ENCODE data around the gene CTNNA1. TPM values are rescaled to one million over a fixed set of nuclear protein-coding genes. Genes with fewer than 3 reads are reported as not detected.

The CTNNA1 gene
- polyA plus RNA-seq, 1 of the 3 experiments (the other 2 are of a cell fraction): 130 TPM

DNA sequence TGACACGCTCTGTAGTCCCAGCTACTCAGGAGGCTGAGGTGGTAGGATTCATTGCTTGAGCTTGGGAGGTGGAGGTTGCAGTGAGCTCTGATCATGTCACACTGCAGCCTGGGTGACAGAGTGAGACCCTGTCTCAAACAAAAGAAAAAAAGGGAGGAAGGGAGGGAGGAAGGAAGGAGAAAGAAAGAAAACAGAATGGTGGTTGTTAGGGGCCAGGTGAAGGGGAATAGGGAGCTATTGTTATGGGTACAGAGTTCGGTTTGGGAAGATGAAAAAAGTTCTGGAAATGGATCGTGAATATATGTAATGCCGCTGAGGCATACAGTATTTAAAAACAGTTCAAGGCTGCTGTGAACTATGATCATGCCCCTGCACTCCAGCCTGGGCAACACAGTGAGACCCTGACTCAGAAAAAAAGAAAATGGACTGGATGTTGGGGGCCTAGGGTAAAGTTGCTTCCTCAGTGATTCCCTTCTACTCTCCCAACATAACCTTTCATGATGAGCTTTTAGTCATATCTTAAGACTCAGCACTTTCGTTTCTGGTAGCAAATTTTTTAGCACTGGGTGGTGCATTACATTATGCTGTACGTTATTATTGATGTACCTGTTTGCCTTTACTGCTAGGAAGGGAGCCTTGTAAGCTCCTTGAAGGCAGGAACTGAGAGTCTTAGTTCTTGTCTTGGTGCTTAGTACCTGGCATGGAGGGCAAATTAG, 4.0 kb downstream of the CTNNA1 start (continued):
- TF ChIP-seq JUND (IDR thresholded peaks at IDR 0.05): no peak
- TF ChIP-seq FOSL2 (IDR thresholded peaks at IDR 0.05; ENCODE audit: borderline replicate concordance, low read depth): no peak
- TF ChIP-seq RXRA (IDR thresholded peaks at IDR 0.05; ENCODE audit: borderline replicate concordance, low read depth): no peak

DNA sequence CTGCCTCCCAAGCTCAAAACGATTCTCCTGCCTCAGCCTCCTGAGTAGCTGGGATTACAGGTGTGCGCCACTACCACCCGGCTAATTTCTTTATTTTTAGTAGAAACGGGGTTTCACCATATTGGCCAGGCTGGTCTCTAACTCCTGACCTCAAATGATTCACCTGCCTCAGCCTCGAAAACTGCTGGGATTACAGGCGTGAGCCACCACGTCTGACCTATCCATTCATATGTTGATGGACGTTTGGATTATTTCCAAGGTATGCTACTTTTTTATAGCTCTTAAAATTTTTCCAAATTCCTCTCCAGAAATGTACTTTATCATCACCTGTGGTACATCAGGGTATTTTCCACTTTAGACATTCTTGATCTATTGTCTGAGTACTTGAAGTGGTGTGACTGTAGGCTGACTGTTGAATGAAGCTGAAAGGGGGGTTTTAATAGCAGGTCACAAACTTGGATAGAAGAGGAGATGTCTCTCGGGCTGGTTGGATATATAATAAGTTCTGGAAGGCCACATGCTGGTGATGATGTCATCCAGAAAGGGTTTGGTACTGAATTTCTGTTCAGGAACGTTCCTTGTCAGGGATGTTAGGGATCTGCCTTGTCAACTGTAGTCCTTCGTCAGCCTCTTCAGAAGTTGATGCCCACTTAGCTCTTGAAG, 7.4 kb downstream of the CTNNA1 start:
- Histone ChIP-seq H3K9me2 (no peaks in the 10 kb centered on the region), H2AFZ (ENCODE audit: low read depth) (no peak overlapping the region), H3K36me3 (replicated peaks in 1 of 2; ENCODE audit: control insufficient read depth in 1 of 2, insufficient read depth in 2 of 2, low read length in 1 of 2) (peaks cover 3 to 62% of the 10 kb centered on the region in 2 experiments), H3K27me3 (ENCODE audit: insufficient read depth) (no peaks in the 10 kb centered on the region), H4K20me1 (ENCODE audit: insufficient read depth) (peaks cover 99% of the 10 kb centered on the region), H3K27ac (ENCODE audit: low read depth in 2 of 2, low read length in 1 of 2) (no peak overlapping the region), H3K4me2 (peak overlapping the region; percentile 11; the same call in 1 of the 2 replicates), H3F3A (replicated peaks; ENCODE audit: insufficient read depth) (peaks cover 6% of the 10 kb centered on the region), H3K9me3 (no peaks in the 10 kb centered on the region), H3K4me3 (ENCODE audit: low read depth in 2 of 2, low read length in 1 of 2) (no peak overlapping the region), H3K79me2 (ENCODE audit: insufficient read depth) (peaks cover 100% of the 10 kb centered on the region), H3K9ac (no peak overlapping the region), H3K4me1 (ENCODE audit: control insufficient read depth in 1 of 2, insufficient read depth in 2 of 2, low read depth in 1 of 2, low read length in 1 of 2) (peaks cover 0 to 9% of the 10 kb centered on the region in 2 experiments; a peak in 1 of 4 replicates)
- TF ChIP-seq EZH2phosphoT487 (IDR thresholded peaks at IDR 0.05; ENCODE audit: borderline replicate concordance, low read depth) (no peak), ELF1 (IDR thresholded peaks at IDR 0.05) (no peak), RXRA (IDR thresholded peaks at IDR 0.05; ENCODE audit: borderline replicate concordance, low read depth) (no peak), FOXM1 (IDR thresholded peaks at IDR 0.05; ENCODE audit: low read depth) (no peak), MEF2A (IDR thresholded peaks at IDR 0.05; ENCODE audit: borderline replicate concordance, low read depth) (no peak), NFIC (IDR thresholded peaks at IDR 0.05; ENCODE audit: borderline replicate concordance) (no peak), MXI1 (IDR thresholded peaks at IDR 0.05; ENCODE audit: low read depth, low read length) (no peak), RAD21 (IDR thresholded peaks at IDR 0.05; ENCODE audit: low read length) (no peak), EP300 (IDR thresholded peaks at IDR 0.05; ENCODE audit: borderline replicate concordance in 1 of 2, low read depth in 1 of 2, low read length in 1 of 2) (no peak), YY1 (IDR thresholded peaks at IDR 0.05; ENCODE audit: low read depth) (no peak), TAF1 (IDR thresholded peaks at IDR 0.05; ENCODE audit: borderline replicate concordance, low read depth, low read length) (no peak), CHD2 (IDR thresholded peaks at IDR 0.05; ENCODE audit: low read length, partially characterized antibody) (no peak), TEAD4 (IDR thresholded peaks at IDR 0.05; ENCODE audit: borderline replicate concordance, insufficient read depth) (no peak), TCF12 (IDR thresholded peaks at IDR 0.05) (no peak)
- TF ChIP-seq, protein P1, sequence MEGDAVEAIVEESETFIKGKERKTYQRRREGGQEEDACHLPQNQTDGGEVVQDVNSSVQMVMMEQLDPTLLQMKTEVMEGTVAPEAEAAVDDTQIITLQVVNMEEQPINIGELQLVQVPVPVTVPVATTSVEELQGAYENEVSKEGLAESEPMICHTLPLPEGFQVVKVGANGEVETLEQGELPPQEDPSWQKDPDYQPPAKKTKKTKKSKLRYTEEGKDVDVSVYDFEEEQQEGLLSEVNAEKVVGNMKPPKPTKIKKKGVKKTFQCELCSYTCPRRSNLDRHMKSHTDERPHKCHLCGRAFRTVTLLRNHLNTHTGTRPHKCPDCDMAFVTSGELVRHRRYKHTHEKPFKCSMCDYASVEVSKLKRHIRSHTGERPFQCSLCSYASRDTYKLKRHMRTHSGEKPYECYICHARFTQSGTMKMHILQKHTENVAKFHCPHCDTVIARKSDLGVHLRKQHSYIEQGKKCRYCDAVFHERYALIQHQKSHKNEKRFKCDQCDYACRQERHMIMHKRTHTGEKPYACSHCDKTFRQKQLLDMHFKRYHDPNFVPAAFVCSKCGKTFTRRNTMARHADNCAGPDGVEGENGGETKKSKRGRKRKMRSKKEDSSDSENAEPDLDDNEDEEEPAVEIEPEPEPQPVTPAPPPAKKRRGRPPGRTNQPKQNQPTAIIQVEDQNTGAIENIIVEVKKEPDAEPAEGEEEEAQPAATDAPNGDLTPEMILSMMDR (IDR thresholded peaks at IDR 0.05): no peak
- TF ChIP-seq, protein P2, sequence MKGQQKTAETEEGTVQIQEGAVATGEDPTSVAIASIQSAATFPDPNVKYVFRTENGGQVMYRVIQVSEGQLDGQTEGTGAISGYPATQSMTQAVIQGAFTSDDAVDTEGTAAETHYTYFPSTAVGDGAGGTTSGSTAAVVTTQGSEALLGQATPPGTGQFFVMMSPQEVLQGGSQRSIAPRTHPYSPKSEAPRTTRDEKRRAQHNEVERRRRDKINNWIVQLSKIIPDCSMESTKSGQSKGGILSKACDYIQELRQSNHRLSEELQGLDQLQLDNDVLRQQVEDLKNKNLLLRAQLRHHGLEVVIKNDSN (IDR thresholded peaks at IDR 0.05; ENCODE audit: borderline replicate concordance, low read depth): no peak
- TF ChIP-seq, protein P3, sequence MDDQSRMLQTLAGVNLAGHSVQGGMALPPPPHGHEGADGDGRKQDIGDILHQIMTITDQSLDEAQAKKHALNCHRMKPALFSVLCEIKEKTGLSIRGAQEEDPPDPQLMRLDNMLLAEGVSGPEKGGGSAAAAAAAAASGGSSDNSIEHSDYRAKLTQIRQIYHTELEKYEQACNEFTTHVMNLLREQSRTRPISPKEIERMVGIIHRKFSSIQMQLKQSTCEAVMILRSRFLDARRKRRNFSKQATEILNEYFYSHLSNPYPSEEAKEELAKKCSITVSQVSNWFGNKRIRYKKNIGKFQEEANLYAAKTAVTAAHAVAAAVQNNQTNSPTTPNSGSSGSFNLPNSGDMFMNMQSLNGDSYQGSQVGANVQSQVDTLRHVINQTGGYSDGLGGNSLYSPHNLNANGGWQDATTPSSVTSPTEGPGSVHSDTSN (IDR thresholded peaks at IDR 0.05): no peak
- TF ChIP-seq, protein P4, sequence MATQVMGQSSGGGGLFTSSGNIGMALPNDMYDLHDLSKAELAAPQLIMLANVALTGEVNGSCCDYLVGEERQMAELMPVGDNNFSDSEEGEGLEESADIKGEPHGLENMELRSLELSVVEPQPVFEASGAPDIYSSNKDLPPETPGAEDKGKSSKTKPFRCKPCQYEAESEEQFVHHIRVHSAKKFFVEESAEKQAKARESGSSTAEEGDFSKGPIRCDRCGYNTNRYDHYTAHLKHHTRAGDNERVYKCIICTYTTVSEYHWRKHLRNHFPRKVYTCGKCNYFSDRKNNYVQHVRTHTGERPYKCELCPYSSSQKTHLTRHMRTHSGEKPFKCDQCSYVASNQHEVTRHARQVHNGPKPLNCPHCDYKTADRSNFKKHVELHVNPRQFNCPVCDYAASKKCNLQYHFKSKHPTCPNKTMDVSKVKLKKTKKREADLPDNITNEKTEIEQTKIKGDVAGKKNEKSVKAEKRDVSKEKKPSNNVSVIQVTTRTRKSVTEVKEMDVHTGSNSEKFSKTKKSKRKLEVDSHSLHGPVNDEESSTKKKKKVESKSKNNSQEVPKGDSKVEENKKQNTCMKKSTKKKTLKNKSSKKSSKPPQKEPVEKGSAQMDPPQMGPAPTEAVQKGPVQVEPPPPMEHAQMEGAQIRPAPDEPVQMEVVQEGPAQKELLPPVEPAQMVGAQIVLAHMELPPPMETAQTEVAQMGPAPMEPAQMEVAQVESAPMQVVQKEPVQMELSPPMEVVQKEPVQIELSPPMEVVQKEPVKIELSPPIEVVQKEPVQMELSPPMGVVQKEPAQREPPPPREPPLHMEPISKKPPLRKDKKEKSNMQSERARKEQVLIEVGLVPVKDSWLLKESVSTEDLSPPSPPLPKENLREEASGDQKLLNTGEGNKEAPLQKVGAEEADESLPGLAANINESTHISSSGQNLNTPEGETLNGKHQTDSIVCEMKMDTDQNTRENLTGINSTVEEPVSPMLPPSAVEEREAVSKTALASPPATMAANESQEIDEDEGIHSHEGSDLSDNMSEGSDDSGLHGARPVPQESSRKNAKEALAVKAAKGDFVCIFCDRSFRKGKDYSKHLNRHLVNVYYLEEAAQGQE (IDR thresholded peaks at IDR 0.05; ENCODE audit: low read depth, low read length): no peak
- TF ChIP-seq, protein P5, sequence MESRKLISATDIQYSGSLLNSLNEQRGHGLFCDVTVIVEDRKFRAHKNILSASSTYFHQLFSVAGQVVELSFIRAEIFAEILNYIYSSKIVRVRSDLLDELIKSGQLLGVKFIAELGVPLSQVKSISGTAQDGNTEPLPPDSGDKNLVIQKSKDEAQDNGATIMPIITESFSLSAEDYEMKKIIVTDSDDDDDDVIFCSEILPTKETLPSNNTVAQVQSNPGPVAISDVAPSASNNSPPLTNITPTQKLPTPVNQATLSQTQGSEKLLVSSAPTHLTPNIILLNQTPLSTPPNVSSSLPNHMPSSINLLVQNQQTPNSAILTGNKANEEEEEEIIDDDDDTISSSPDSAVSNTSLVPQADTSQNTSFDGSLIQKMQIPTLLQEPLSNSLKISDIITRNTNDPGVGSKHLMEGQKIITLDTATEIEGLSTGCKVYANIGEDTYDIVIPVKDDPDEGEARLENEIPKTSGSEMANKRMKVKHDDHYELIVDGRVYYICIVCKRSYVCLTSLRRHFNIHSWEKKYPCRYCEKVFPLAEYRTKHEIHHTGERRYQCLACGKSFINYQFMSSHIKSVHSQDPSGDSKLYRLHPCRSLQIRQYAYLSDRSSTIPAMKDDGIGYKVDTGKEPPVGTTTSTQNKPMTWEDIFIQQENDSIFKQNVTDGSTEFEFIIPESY (IDR thresholded peaks at IDR 0.05; ENCODE audit: borderline replicate concordance, low read depth): no peak
- POLR2A ChIA-PET: no interaction called here
- WGBS (ENCODE audit: low lambda C conversion rate): 87% methylated on average over 11 of the region's 11 CpGs
- CTCF ChIA-PET: interaction anchor here (1.7 kb wide), 1 partner anchor 119 kb away, joined by 7 read pairs; no protein-coding TSS in a partner anchor
- DNase-seq: no peak

Data from SK-N-SH (cell line).